ENCODE results near the gene RAB5IF. TPM values are rescaled to one million over a fixed set of nuclear protein-coding genes. Genes with fewer than 3 reads are reported as not detected.
"Not testable (repeated sequence)": the region's sequence is repeated elsewhere in the genome, so short reads cannot be mapped to it uniquely, and the experiment has no call there.

RAB5IF gene
- total RNA-seq, 1 donor from 2014 or later, result 100 TPM

- no peak for DNase-seq
These were observed 18.1 kb upstream of the RAB5IF start for GRCh38 chr20:36587388-36588070.

DNA sequence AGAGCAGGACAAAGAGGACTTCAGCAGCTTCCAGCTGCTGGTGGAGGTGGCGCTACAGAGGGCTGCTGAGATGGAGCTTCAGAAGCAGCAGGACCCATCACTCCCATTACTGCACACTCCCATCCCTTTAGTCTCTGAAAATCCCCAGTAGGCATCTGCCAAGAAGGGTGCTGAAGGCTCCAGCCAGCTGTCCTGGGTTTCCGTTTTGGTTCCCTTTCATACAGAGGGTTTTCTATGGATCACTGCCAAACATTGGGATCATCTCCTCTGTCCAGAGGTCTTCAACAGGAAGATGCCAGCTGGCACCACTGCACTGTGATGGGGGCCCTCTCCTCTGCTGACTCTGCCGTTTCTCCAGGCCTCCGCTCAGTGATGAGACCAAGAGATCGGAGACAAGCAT is 14.3 kb upstream of the RAB5IF start:
- DNase-seq, result no peak

- no peak for DNase-seq
These were observed 13.5 kb upstream of the RAB5IF start for GRCh38 chr20:36591854-36592641.

GRCh38 chr20:36593347-36593929 is 12.1 kb upstream of the RAB5IF start:
- DNase-seq, result no peak

- DNase-seq, result peak; percentile 25
These were observed 5.7 kb upstream of the RAB5IF start for GRCh38 chr20:36599912-36600345.

DNA sequence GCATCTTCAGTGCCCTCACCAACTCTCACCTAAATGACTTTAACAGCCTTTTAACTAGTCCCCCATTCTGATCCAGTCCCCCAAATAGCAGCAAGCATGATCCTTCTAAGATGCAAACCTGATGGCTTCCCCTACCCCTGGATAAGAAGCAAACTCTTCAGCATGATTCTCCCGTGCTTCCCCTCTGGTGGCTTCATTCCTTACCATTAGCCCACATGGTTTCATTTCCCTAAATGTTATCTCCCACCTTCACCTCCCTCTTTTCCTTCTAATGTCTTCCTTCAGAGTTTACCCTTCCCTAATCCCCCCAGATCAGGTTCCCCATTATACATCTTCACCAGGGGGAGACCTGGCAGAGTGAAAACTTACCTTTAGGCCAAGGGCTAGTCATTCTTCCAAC is 4.0 kb upstream of the RAB5IF start:
- no peak for DNase-seq

DNA sequence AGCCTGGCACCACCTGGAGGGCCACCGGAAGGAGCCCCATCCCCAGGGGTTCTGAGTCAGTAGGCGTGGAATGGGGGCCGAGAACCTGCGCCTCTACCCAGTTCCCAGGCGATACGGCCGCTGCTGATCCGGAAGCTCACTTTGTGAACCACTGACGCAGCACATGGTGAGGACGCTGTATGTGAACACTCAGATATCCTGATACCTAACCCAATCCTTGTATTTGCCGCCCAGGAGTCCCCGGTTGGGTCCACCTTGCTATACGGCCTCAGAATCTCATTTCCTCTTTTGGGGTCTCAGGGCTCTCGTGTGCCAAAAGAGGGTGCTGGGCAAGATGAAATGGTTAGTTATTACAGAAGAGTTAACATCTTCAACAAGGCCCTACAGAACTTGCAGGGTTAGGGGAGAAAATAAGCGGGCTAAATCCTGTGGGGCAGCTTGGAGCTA is 604 bp upstream of the RAB5IF start:
- peak; percentile 59 for DNase-seq

DNA sequence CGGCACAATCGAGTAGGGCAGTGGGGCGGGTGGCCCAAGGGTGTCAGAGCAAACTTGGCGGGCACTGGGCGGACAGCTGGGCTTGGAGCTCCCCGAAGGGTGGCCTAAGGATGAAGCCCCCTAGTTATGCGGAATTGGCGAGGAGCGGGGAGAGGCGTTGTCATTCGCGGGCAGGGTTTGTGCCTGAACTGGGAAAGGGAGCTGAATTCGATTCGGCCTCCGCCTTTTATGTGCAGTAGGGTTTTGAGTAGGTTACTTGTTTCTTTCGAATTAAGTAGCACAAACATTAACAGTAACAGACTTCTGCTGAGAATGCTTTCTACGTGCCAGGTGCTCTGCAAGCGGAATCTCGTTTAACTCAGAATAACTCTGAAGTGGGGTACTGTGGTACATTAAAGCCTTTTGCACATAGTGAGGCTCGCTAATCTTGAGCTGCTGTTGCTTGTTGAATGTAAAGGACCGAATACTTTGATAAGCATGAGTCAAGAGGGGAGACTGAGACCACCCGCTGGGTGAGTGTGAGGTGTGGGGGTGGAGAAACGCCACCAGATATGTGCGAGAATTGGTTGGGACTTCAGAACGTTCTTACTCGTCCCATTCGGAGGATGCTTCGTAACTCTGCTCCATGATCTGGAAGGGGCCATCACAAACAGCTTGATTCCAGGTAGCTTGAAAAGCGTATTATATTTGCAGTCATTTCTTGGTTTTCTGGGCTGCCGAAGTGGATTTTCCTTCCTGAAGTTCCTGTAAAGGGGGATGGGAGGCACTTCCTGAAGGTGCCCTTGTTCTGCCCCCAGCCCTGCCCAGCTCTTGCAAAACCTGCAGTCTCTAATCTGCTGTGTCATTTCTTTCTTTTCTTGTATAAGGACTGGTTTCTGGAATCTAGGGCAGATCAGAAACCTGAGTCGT is 833 bp downstream of the RAB5IF start:
- peak; percentile 41 for DNase-seq

GRCh38 chr20:36607586-36608387 is 2.2 kb downstream of the RAB5IF start:
- DNase-seq, result peak; percentile 19

GRCh38 chr20:36608388-36608728 is 2.8 kb downstream of the RAB5IF start:
- DNase-seq, result not testable (repeated sequence)

- DNase-seq, result no peak
These were observed 6.0 kb downstream of the RAB5IF start for GRCh38 chr20:36611625-36612024.

DNA sequence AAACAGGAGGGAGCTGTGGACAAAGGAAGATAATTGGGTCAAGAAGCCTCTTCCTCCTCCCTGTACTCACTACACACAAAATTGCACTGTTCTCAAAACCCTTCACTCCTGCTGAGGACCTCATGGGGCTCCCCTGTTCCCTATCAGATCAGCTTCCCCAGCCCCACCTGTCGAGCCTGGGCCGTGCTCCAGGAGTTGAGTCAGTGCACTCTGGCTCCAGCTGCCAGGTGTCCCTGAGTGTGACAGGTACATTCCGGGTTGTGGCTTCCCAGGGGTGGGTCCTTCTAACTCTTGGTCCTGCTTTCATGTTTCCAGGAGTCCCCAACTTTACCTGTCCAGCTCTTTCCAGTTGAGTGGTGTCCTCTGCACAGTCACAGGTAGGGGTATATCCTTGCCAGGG is 8.4 kb downstream of the RAB5IF start:
- DNase-seq, result no peak

DNA sequence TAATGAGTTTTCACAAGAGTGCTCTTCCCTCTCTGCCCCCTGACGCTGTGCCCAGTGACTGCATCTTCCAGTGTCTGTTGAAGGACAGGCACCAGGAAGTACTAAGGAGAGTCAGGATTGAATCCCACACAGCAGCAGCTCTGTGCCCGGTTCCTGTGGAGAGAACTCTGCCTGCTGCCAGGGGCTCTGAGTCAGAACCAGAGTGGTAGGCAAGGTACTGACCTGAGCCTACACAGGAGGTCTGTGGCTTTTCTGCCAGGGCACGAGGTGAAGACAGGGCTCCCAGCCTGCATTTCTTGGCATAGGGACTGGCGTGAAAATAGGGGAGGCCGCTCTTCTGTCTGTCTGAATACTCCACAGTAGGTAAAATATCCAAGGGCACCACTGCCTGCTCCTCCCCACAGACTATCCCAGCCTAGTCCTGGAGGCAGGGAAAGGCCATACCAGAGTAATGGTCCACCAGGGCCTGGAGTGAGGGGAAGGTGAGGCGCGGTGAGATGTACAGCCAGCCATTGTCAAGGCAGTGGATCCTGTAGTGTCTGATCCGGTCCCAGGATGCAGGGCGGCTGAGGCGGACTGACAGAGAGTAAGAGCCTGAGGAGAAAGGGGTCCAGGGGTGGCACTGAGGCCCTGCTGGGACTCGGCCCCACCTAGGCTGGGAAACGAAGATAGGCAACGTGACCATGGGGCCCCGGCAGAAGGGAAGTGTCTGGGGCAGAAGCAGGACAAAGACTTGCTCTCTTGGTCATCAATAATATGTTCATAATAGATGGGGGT is 9.4 kb downstream of the RAB5IF start:
- DNase-seq, result no peak

GRCh38 chr20:36620917-36621316 is 15.3 kb downstream of the RAB5IF start:
- no peak for DNase-seq

DNA sequence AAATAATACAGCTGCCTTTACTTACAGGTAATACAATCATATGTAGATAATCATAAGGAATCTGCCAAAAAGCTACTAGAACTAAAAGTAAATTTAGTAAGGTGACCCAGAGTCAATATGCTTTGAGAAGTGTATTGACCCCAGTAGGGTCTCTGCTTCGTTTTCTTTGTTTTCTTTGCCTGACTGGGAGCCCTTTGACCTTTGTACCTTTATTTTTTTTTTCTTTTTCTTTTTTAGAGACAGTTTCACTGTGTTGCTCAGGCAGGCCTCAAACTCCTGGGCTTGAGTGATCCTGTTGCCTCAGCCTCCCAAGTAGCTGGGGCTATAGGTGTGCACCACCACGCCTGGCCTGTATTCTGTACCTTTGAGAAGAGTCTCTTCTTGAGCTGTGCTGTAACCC is 17.9 kb downstream of the RAB5IF start:
- DNase-seq, result no peak

GRCh38 chr20:36624068-36624943 is 18.7 kb downstream of the RAB5IF start:
- DNase-seq, result no peak

- no peak for DNase-seq
These were observed 19.4 kb downstream of the RAB5IF start for GRCh38 chr20:36624944-36625324.

DNA sequence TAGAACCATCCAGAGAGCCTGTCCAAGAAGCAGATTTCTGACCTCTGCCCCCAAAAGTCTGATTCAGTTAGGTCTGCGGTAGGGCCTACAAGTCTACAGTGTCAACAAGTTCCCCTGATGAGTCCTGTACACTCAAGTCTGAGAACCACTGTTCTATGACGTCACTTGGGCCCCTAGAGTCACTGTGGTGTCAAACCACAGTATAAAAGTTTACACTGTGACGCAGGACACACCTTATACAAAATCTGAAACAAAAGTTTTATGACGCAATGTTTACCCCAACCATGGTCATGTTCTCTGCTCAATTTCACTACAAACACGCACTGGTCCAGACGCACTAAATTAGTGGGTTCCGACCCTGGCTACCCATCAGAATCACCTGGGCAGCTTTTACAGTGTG is 22.5 kb downstream of the RAB5IF start:
- DNase-seq, result no peak

- DNase-seq, result no peak
These were observed 24.4 kb downstream of the RAB5IF start for GRCh38 chr20:36629719-36630681.

Measured in dermis blood vessel endothelial cell (primary cell).